VCaP (cell line): ENCODE data around the gene DUS4L.

Experiments
- H3K27ac ChIP-seq: fragments of 450-650 bp; 2 replicates; pipeline ENCODE4 v1.5.1; 2017
- CTCF ChIP-seq: fragments of 450-650 bp; conservative IDR thresholded peaks from 2 replicates; pipeline ENCODE4 v1.5.1; 2017; ENCODE audit warnings: mild to moderate bottlenecking, moderate library complexity

Gene DUS4L

GRCh38 chr7:107622429-107622828 is 58.7 kb downstream of the DUS4L start:
- no peak for TF ChIP-seq CTCF

GRCh38 chr7:107622894-107623293 is 59.1 kb downstream of the DUS4L start:
- H3K27ac ChIP-seq, result no peak overlapping the region
- TF ChIP-seq CTCF, result no peak

More at GRCh38 chr7:107622429-107622828, 58.7 kb downstream of the DUS4L start:
- no peak overlapping the region for H3K27ac ChIP-seq

- no peak for TF ChIP-seq CTCF
- no peak overlapping the region for H3K27ac ChIP-seq
These were observed 63.2 kb downstream of the DUS4L start for GRCh38 chr7:107627002-107627401.
